ENCODE data around the gene AIG1. TPM values are rescaled to one million over a fixed set of nuclear protein-coding genes. Genes with fewer than 3 reads are reported as not detected.

AIG1 gene
- total and polyA plus RNA-seq, 2 of the 13 experiments (the other 11 are each of a cell fraction or from before 2014, with no cell fraction given): 115 to 197 TPM

DNA sequence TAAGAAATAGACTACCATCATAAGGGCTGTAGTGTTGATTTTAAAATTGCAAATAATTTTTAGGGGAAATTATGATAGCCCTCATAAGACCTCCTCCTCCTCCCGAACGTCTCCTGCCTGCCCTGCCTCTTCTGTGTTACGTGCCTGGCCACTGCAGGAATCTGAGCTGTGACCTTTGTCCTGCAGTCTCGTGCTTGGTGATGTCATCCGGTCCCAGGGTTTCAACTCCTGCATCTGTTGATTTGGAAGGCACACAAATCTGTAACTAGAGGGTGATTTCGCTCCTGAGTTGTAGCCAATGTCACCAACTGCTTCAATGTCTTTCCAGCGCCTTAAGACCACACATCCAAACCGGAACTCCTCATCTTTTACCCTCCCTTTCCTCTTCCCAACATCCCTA is 163.2 kb downstream of the AIG1 start (continued):
- TF ChIP-seq, protein P1, sequence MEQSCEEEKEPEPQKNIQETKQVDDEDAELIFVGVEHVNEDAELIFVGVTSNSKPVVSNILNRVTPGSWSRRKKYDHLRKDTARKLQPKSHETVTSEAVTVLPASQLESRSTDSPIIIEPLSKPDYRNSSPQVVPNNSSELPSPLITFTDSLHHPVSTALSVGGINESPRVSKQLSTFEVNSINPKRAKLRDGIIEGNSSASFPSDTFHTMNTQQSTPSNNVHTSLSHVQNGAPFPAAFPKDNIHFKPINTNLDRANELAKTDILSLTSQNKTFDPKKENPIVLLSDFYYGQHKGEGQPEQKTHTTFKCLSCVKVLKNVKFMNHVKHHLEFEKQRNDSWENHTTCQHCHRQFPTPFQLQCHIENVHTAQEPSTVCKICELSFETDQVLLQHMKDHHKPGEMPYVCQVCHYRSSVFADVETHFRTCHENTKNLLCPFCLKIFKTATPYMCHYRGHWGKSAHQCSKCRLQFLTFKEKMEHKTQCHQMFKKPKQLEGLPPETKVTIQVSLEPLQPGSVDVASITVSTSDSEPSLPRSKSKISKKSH (CRISPR knock-in tag; IDR thresholded peaks at IDR 0.05; ENCODE audit: borderline replicate concordance): no peak
- no peak for TF ChIP-seq FOXP1 (IDR thresholded peaks at IDR 0.05)
- TF ChIP-seq FOXP1 (CRISPR knock-in tag; IDR thresholded peaks at IDR 0.05): no peak; the same call in 1 of the 2 replicates
- peak; percentile 28; the same call in 1 of the 2 replicates for TF ChIP-seq NCOR1 (IDR thresholded peaks at IDR 0.05; ENCODE audit: borderline replicate concordance, low read length)
- TF ChIP-seq TCF7 (IDR thresholded peaks at IDR 0.05; ENCODE audit: low read depth): no peak
- no peak for TF ChIP-seq RARG (CRISPR knock-in tag; IDR thresholded peaks at IDR 0.05; ENCODE audit: low read depth)
- TF ChIP-seq, protein P2, sequence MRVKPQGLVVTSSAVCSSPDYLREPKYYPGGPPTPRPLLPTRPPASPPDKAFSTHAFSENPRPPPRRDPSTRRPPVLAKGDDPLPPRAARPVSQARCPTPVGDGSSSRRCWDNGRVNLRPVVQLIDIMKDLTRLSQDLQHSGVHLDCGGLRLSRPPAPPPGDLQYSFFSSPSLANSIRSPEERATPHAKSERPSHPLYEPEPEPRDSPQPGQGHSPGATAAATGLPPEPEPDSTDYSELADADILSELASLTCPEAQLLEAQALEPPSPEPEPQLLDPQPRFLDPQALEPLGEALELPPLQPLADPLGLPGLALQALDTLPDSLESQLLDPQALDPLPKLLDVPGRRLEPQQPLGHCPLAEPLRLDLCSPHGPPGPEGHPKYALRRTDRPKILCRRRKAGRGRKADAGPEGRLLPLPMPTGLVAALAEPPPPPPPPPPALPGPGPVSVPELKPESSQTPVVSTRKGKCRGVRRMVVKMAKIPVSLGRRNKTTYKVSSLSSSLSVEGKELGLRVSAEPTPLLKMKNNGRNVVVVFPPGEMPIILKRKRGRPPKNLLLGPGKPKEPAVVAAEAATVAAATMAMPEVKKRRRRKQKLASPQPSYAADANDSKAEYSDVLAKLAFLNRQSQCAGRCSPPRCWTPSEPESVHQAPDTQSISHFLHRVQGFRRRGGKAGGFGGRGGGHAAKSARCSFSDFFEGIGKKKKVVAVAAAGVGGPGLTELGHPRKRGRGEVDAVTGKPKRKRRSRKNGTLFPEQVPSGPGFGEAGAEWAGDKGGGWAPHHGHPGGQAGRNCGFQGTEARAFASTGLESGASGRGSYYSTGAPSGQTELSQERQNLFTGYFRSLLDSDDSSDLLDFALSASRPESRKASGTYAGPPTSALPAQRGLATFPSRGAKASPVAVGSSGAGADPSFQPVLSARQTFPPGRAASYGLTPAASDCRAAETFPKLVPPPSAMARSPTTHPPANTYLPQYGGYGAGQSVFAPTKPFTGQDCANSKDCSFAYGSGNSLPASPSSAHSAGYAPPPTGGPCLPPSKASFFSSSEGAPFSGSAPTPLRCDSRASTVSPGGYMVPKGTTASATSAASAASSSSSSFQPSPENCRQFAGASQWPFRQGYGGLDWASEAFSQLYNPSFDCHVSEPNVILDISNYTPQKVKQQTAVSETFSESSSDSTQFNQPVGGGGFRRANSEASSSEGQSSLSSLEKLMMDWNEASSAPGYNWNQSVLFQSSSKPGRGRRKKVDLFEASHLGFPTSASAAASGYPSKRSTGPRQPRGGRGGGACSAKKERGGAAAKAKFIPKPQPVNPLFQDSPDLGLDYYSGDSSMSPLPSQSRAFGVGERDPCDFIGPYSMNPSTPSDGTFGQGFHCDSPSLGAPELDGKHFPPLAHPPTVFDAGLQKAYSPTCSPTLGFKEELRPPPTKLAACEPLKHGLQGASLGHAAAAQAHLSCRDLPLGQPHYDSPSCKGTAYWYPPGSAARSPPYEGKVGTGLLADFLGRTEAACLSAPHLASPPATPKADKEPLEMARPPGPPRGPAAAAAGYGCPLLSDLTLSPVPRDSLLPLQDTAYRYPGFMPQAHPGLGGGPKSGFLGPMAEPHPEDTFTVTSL (CRISPR knock-in tag; IDR thresholded peaks at IDR 0.05; ENCODE audit: borderline replicate concordance): peak; percentile 21; the same call in 1 of the 2 replicates
- TF ChIP-seq ZNF557 (CRISPR knock-in tag; IDR thresholded peaks at IDR 0.05): no peak
- no peak for TF ChIP-seq SAP130 (CRISPR knock-in tag; IDR thresholded peaks at IDR 0.05; ENCODE audit: low read depth)
- TF ChIP-seq, protein P3, sequence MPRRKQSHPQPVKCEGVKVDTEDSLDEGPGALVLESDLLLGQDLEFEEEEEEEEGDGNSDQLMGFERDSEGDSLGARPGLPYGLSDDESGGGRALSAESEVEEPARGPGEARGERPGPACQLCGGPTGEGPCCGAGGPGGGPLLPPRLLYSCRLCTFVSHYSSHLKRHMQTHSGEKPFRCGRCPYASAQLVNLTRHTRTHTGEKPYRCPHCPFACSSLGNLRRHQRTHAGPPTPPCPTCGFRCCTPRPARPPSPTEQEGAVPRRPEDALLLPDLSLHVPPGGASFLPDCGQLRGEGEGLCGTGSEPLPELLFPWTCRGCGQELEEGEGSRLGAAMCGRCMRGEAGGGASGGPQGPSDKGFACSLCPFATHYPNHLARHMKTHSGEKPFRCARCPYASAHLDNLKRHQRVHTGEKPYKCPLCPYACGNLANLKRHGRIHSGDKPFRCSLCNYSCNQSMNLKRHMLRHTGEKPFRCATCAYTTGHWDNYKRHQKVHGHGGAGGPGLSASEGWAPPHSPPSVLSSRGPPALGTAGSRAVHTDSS (CRISPR knock-in tag; conservative IDR thresholded peaks at IDR 0.05): no peak
- TF ChIP-seq, protein P4, sequence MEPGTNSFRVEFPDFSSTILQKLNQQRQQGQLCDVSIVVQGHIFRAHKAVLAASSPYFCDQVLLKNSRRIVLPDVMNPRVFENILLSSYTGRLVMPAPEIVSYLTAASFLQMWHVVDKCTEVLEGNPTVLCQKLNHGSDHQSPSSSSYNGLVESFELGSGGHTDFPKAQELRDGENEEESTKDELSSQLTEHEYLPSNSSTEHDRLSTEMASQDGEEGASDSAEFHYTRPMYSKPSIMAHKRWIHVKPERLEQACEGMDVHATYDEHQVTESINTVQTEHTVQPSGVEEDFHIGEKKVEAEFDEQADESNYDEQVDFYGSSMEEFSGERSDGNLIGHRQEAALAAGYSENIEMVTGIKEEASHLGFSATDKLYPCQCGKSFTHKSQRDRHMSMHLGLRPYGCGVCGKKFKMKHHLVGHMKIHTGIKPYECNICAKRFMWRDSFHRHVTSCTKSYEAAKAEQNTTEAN (CRISPR knock-in tag; conservative IDR thresholded peaks at IDR 0.05): no peak
- no peak for TF ChIP-seq ZNF607 (CRISPR knock-in tag; IDR thresholded peaks at IDR 0.05; ENCODE audit: borderline replicate concordance)
- TF ChIP-seq CBFB (CRISPR knock-in tag; IDR thresholded peaks at IDR 0.05): no peak
- no peak for TF ChIP-seq ZSCAN12 (CRISPR knock-in tag; IDR thresholded peaks at IDR 0.05)
- TF ChIP-seq ZNF891 (CRISPR knock-in tag; IDR thresholded peaks at IDR 0.05): no peak
- 0 out of 2 replicates have a peak, but pooled peaks have one; percentile 21 for TF ChIP-seq ZNF572 (CRISPR knock-in tag; IDR thresholded peaks at IDR 0.05)
- TF ChIP-seq ZNF253 (CRISPR knock-in tag; IDR thresholded peaks at IDR 0.05; ENCODE audit: borderline replicate concordance): no peak
- no peak for TF ChIP-seq DPF2 (CRISPR knock-in tag; IDR thresholded peaks at IDR 0.05; ENCODE audit: borderline replicate concordance, low read depth)
- no peak for TF ChIP-seq TMF1 (CRISPR knock-in tag; IDR thresholded peaks at IDR 0.05; ENCODE audit: low read depth)
- no peak for TF ChIP-seq ZMYM3 (CRISPR knock-in tag; IDR thresholded peaks at IDR 0.05)
- TF ChIP-seq ZNF431 (CRISPR knock-in tag; IDR thresholded peaks at IDR 0.05; ENCODE audit: borderline replicate concordance, low read depth): no peak
- no peak for TF ChIP-seq PCBP1 (IDR thresholded peaks at IDR 0.05; ENCODE audit: borderline replicate concordance, low read depth, low read length)

Data from HepG2 (cell line).